Loucy (cell line): ENCODE results near the gene FOXA1.

ENCODE experiments used
- H2AFZ ChIP-seq: fragments of 200-600 bp; sonication (generic); 2 replicates; pipeline ENCODE4 v1.6.0; 2016; ENCODE audit warnings: antibody characterized with exemption, mild to moderate bottlenecking, low read length, moderate library complexity
- H3F3A ChIP-seq: fragments of 200-600 bp; 2 replicates; pipeline ENCODE4 v1.6.0; 2016; ENCODE audit warnings: antibody characterized with exemption, low read depth, mild to moderate bottlenecking
- H3K27me3 ChIP-seq: fragments of 200-600 bp; sonication (generic); 2 replicates; pipeline ENCODE4 v1.6.1; 2014; ENCODE audit warnings: low read length, mild to moderate bottlenecking; ENCODE audit not compliant: insufficient read depth, poor library complexity, severe bottlenecking
- H3K36me3 ChIP-seq: fragments of 200-600 bp; sonication (generic); 2 replicates; pipeline ENCODE4 v1.6.1; 2016; ENCODE audit warnings: low read length; ENCODE audit not compliant: insufficient read depth
- H3K4me1 ChIP-seq: fragments of 200-600 bp; sonication (generic); 2 replicates; pipeline ENCODE4 v1.5.1; 2014; ENCODE audit warnings: low read length, mild to moderate bottlenecking; ENCODE audit not compliant: insufficient read depth, poor library complexity, severe bottlenecking
- H3K4me2 ChIP-seq: fragments of 200-600 bp; sonication (generic); 2 replicates; pipeline ENCODE4 v1.6.0; 2014; ENCODE audit warnings: antibody characterized with exemption, low read length, low read depth, mild to moderate bottlenecking; ENCODE audit not compliant: poor library complexity, severe bottlenecking
- H3K4me3 ChIP-seq: fragments of 200-600 bp; sonication (generic); 2 replicates; pipeline ENCODE4 v1.5.1; 2014; ENCODE audit warnings: low read length, mild to moderate bottlenecking, mixed read lengths; ENCODE audit not compliant: poor library complexity, severe bottlenecking
- H3K79me2 ChIP-seq: fragments of 200-600 bp; sonication (generic); 2 replicates; pipeline ENCODE4 v1.6.1; 2014; ENCODE audit warnings: low read length; ENCODE audit not compliant: insufficient read depth
- H3K9ac ChIP-seq: fragments of 200-600 bp; sonication (generic); 2 replicates; pipeline ENCODE4 v1.6.0; 2014; ENCODE audit warnings: mild to moderate bottlenecking, low read depth, low read length, moderate library complexity; ENCODE audit not compliant: poor library complexity, severe bottlenecking
- H3K9me2 ChIP-seq: fragments of 200-600 bp; sonication (generic); replicated peaks from 2 replicates; pipeline ENCODE4 v1.6.1; 2016; ENCODE audit warnings: low read depth, low read length, mixed read lengths
- H3K9me3 ChIP-seq: fragments of 200-600 bp; sonication (generic); 2 replicates; pipeline ENCODE4 v1.6.1; 2014; ENCODE audit warnings: mild to moderate bottlenecking, antibody characterized with exemption, low read length, low read depth; ENCODE audit not compliant: insufficient read depth
- H4K20me1 ChIP-seq: fragments of 200-600 bp; sonication (generic); 2 replicates; pipeline ENCODE4 v1.6.0; 2014; ENCODE audit warnings: antibody characterized with exemption, low read length, mild to moderate bottlenecking; ENCODE audit not compliant: insufficient read depth, poor library complexity, severe bottlenecking
- EZH2phosphoT487 ChIP-seq: fragments of 200-600 bp; IDR thresholded peaks from 2 replicates; pipeline ENCODE4 v1.6.1; 2018; ENCODE audit warnings: antibody characterized with exemption, mild to moderate bottlenecking, moderate library complexity, borderline replicate concordance
- TF ChIP-seq, protein P1 (sequence below): fragments of 200-600 bp; sonication (generic); conservative IDR thresholded peaks from 2 replicates; pipeline ENCODE4 v1.5.1; 2014; ENCODE audit warnings: mild to moderate bottlenecking, antibody characterized with exemption, low read length

Gene FOXA1

DNA sequence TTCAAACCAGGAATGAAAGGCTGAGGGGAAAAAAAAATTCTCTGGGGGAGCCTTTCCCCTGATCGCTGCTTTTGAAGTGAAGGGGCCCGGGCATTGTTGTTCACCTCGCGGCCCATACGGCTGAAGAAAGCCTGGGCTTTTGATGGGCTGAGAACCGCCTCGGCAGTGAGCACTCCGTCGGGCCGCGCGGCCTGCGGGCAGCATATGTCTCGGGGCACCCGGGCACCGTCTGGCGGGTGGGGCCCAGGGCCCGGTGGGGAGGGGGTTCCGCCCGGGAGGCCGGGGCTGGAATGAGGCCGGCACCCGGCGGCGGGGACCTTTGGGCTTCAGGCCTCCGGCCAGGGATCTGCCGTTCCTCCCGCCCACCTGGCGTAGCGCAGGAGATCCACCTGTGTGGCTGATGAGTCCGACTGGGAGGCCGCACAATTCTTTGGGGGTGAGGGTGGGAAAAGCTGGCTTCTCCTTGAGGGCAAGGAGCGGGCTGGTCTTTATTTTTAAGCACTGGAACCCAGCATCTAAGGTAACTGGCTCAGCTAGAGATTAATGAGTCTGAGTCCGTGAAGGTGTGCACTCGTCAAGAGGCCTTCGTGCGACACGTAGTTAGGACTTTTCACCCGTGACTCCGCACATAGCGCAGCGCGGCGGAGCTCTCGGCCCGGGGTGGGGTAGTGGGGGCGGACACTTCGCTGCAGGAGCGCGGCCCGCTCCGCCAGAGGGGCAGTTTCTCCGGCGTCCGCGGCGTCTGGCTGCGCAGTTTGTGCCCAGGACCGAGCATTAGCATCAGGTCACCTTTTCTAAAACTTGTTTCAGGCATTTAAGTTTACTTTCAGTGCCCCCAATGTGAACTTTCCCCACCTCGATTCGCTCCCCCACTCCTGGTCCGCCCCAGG is 10.6 kb downstream of the FOXA1 start:
- Histone ChIP-seq H3K4me1 (no peaks in the 10 kb centered on the region), H3K36me3 (no peaks in the 10 kb centered on the region), H3K4me3 (no peak overlapping the region)

DNA sequence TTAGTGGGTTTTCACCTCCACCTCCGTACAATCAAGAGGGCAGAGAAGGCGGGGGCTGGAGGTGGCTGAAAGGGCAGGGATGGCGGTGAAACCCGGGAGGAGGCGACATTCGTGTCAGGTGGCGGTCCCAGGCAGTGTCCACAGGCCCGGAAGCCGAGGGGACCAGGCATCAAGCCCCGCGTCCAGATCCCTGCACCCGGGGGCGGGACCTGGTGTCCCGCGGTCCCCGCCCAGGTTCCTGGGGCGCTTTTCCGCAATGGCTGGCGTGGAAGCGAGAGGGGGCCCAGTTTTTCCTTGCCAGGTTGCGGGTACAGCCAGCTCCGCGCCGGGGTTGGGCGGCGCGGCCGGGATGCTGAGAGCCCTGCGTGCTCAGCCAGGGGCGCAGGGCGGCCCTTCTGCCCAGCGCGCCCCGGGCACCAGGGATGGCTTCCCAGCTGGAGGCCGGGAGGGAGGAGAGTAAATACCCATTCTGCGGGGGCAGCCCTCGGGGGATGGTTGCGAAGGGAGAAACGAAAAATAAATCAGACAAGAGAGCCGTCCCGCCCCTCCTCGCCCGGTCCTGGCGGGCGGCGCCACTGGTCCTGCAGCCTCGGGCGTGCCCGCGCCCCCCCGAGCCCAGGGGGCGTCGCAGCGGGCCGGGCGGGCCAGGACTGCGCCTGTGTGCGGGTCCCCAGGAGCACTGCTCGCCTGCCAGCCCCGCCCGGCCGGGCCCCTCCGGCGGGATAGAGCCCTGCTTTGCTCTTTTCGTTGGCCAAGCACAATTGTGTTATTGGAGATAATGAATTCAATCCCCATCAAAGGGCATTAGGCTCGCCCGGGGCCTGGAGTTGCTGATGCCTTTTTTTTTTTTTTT is 11.5 kb downstream of the FOXA1 start:
- H4K20me1 ChIP-seq: no peaks in the 10 kb centered on the region
- no peaks in the 10 kb centered on the region for H3K9me2 ChIP-seq
- no peaks in the 10 kb centered on the region for H3K9me3 ChIP-seq
- H3K4me3 ChIP-seq: no peak overlapping the region
- H3K4me1 ChIP-seq: no peaks in the 10 kb centered on the region
- TF ChIP-seq, protein P1, sequence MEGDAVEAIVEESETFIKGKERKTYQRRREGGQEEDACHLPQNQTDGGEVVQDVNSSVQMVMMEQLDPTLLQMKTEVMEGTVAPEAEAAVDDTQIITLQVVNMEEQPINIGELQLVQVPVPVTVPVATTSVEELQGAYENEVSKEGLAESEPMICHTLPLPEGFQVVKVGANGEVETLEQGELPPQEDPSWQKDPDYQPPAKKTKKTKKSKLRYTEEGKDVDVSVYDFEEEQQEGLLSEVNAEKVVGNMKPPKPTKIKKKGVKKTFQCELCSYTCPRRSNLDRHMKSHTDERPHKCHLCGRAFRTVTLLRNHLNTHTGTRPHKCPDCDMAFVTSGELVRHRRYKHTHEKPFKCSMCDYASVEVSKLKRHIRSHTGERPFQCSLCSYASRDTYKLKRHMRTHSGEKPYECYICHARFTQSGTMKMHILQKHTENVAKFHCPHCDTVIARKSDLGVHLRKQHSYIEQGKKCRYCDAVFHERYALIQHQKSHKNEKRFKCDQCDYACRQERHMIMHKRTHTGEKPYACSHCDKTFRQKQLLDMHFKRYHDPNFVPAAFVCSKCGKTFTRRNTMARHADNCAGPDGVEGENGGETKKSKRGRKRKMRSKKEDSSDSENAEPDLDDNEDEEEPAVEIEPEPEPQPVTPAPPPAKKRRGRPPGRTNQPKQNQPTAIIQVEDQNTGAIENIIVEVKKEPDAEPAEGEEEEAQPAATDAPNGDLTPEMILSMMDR: no peak
- no peak for TF ChIP-seq EZH2phosphoT487
- H2AFZ ChIP-seq: no peak overlapping the region
- H3K27me3 ChIP-seq: no peaks in the 10 kb centered on the region
- no peaks in the 10 kb centered on the region for H3K79me2 ChIP-seq
- H3K9ac ChIP-seq: no peak overlapping the region
- H3F3A ChIP-seq: no peaks in the 10 kb centered on the region
- no peak overlapping the region for H3K4me2 ChIP-seq
- H3K36me3 ChIP-seq: no peaks in the 10 kb centered on the region

More for the DNA sequence above, 10.6 kb downstream of the FOXA1 start:
- no peaks in the 10 kb centered on the region for H3K9me3 ChIP-seq
- no peak overlapping the region for H3K4me2 ChIP-seq
- TF ChIP-seq EZH2phosphoT487: no peak
- TF ChIP-seq, protein P1: no peak
- H3K9me2 ChIP-seq: no peaks in the 10 kb centered on the region
- no peaks in the 10 kb centered on the region for H3K79me2 ChIP-seq
- H3K9ac ChIP-seq: no peak overlapping the region
- no peaks in the 10 kb centered on the region for H3K27me3 ChIP-seq
- H2AFZ ChIP-seq: no peak overlapping the region
- H3F3A ChIP-seq: no peaks in the 10 kb centered on the region
- H4K20me1 ChIP-seq: no peaks in the 10 kb centered on the region

DNA sequence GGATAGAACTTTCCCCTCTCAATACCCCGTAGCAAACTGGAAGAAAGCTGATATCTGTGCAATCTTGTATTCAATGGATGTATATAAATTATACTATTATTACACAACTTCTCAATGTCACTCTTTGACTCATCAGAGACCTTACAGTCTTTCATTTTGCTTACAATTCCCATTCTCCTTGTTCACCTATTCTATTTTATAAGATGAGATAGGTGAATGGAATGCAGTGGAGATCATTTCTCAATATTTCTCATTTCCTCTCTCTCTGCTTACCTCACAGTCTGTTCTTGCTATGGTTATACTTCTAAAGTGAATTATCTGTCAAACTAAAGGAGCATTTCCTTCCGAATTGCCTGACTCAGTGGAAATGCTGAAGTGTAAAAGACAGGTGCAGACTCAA is 14.9 kb downstream of the FOXA1 start:
- no peak overlapping the region for H2AFZ ChIP-seq

More for the DNA sequence above, 14.9 kb downstream of the FOXA1 start:
- Histone ChIP-seq H3K9me2 (no peaks in the 10 kb centered on the region), H3K9ac (no peak overlapping the region), H3K36me3 (no peaks in the 10 kb centered on the region), H3K9me3 (no peaks in the 10 kb centered on the region), H4K20me1 (no peaks in the 10 kb centered on the region), H3K27me3 (no peaks in the 10 kb centered on the region), H3F3A (no peaks in the 10 kb centered on the region), H3K4me2 (no peak overlapping the region), H3K4me3 (no peak overlapping the region), H3K79me2 (no peaks in the 10 kb centered on the region), H3K4me1 (no peaks in the 10 kb centered on the region)
- TF ChIP-seq, protein P1: no peak
- no peak for TF ChIP-seq EZH2phosphoT487
